Type B pancreatic cell (in vitro differentiated cells): ENCODE measurements around the gene PSMB7. TPM values are rescaled to one million over a fixed set of nuclear protein-coding genes. Genes with fewer than 3 reads are reported as not detected.

Source experiments
- DNase-seq: peaks from one replicate; pipeline ENCODE4 v3.0.0; 2021; ENCODE audit warnings: mixed read lengths; ENCODE audit not compliant: unreplicated experiment; ENCODE audit errors: extremely low spot score
- H3K27ac Mint-ChIP-seq: 2 replicates; pipeline ENCODE4 v1.8.0; 2021; ENCODE audit warnings: mild to moderate bottlenecking, mixed read lengths
- H3K27me3 Mint-ChIP-seq: 2 replicates; pipeline ENCODE4 v1.8.0; 2021; ENCODE audit warnings: mixed read lengths
- H3K36me3 Mint-ChIP-seq: 2 replicates; pipeline ENCODE4 v1.8.0; 2021; ENCODE audit warnings: mixed read lengths
- H3K4me1 Mint-ChIP-seq: one replicate; pipeline ENCODE4 v1.8.0; 2021; ENCODE audit warnings: mixed read lengths; ENCODE audit not compliant: unreplicated experiment
- H3K4me3 Mint-ChIP-seq: 2 replicates; pipeline ENCODE4 v1.8.0; 2021; ENCODE audit warnings: mild to moderate bottlenecking, mixed read lengths
- H3K9me3 Mint-ChIP-seq: 2 replicates; pipeline ENCODE4 v1.8.0; 2021; ENCODE audit warnings: mixed read lengths
- total RNA-seq: library from RNA; stranded (reverse); gene quantifications from 2 replicates; pipeline ENCODE4 v1.2.1, GENCODE V29; 2021; ENCODE audit warnings: low replicate concordance
- TF ChIP-seq, protein P1 (sequence below): fragments of 200-600 bp; sonication (generic); conservative IDR thresholded peaks from 2 replicates; pipeline ENCODE4 v1.5.0; 2021; ENCODE audit warnings: antibody characterized with exemption, mild to moderate bottlenecking

PSMB7 gene
- total RNA-seq, 1 donor from 2014 or later, result 168 TPM

GRCh38 chr9:124423591-124423990, 8.3 kb upstream of the PSMB7 start:
- TF ChIP-seq, protein P1, sequence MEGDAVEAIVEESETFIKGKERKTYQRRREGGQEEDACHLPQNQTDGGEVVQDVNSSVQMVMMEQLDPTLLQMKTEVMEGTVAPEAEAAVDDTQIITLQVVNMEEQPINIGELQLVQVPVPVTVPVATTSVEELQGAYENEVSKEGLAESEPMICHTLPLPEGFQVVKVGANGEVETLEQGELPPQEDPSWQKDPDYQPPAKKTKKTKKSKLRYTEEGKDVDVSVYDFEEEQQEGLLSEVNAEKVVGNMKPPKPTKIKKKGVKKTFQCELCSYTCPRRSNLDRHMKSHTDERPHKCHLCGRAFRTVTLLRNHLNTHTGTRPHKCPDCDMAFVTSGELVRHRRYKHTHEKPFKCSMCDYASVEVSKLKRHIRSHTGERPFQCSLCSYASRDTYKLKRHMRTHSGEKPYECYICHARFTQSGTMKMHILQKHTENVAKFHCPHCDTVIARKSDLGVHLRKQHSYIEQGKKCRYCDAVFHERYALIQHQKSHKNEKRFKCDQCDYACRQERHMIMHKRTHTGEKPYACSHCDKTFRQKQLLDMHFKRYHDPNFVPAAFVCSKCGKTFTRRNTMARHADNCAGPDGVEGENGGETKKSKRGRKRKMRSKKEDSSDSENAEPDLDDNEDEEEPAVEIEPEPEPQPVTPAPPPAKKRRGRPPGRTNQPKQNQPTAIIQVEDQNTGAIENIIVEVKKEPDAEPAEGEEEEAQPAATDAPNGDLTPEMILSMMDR, result no peak
- no peak overlapping the region for H3K27ac Mint-ChIP-seq
- no peak overlapping the region for H3K4me3 Mint-ChIP-seq
- H3K27me3 Mint-ChIP-seq, result peaks cover 22% of the 10 kb centered on the region
- no peaks in the 10 kb centered on the region for H3K9me3 Mint-ChIP-seq
- H3K4me1 Mint-ChIP-seq, result no peaks in the 10 kb centered on the region
- no peak for DNase-seq
- H3K36me3 Mint-ChIP-seq, result no peaks in the 10 kb centered on the region

GRCh38 chr9:124423155-124423554, 7.9 kb upstream of the PSMB7 start:
- no peaks in the 10 kb centered on the region for H3K36me3 Mint-ChIP-seq

GRCh38 chr9:124420991-124421543, 5.8 kb upstream of the PSMB7 start:
- H3K9me3 Mint-ChIP-seq, result no peaks in the 10 kb centered on the region
- no peak overlapping the region for H3K4me3 Mint-ChIP-seq
- TF ChIP-seq, protein P1, result no peak
- H3K36me3 Mint-ChIP-seq, result no peaks in the 10 kb centered on the region
- H3K27me3 Mint-ChIP-seq, result peaks cover 22% of the 10 kb centered on the region
- no peak overlapping the region for H3K27ac Mint-ChIP-seq
- H3K4me1 Mint-ChIP-seq, result no peaks in the 10 kb centered on the region
- DNase-seq, result no peak

More at GRCh38 chr9:124423155-124423554, 7.9 kb upstream of the PSMB7 start:
- Mint-ChIP-seq H3K27me3 (peaks cover 22% of the 10 kb centered on the region), H3K27ac (no peak overlapping the region), H3K9me3 (no peaks in the 10 kb centered on the region), H3K4me1 (no peaks in the 10 kb centered on the region), H3K4me3 (no peak overlapping the region)
- TF ChIP-seq, protein P1, result no peak
- DNase-seq, result no peak

DNA sequence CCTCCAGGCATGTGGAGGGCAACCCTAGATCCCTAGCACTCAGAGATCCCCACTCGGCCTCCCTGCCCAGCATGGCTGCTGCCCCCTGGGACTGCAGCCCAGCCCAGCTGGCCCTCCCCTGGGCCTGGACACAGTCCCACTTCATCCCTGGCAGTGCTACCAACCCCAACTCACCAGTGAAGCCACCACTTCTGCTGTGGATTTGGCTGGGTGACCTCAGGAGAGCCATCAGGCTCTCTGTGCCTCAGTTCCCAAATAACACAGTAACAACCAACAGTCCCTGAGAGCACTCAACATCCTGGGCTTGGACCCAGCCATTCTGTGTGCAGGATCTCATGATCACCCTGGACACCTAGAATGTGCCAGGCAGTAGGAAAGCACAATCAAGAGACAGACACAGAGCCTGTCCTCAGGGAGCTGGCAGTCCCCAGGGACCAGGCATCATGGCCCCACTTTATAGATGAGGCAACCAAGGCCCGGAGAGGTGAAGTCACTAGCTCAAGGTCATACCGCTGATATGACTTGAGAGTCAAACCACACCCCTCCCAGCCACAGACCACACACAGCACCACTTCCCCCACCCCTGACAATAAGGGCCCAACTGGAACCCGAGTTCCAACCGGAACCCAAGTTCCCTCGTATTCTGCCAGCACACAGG, 4.7 kb upstream of the PSMB7 start:
- no peak for DNase-seq
- peaks cover 7% of the 10 kb centered on the region for H3K36me3 Mint-ChIP-seq
- H3K4me1 Mint-ChIP-seq, result peaks cover 6% of the 10 kb centered on the region
- peaks cover 5% of the 10 kb centered on the region for H3K9me3 Mint-ChIP-seq
- no peak overlapping the region for H3K4me3 Mint-ChIP-seq
- TF ChIP-seq, protein P1, result peak; percentile 57
- H3K27ac Mint-ChIP-seq, result no peak overlapping the region
- peaks cover 24% of the 10 kb centered on the region for H3K27me3 Mint-ChIP-seq

GRCh38 chr9:124415852-124416484, 726 bp upstream of the PSMB7 start:
- Mint-ChIP-seq H3K27me3 (peaks cover 3% of the 10 kb centered on the region), H3K27ac (peak overlapping the region; percentile 96), H3K4me1 (peaks cover 12% of the 10 kb centered on the region), H3K4me3 (peak overlapping the region; percentile 99), H3K36me3 (peaks cover 14% of the 10 kb centered on the region), H3K9me3 (peaks cover 5% of the 10 kb centered on the region)
- TF ChIP-seq, protein P1, result no peak
- peak; percentile 40 for DNase-seq
